ENCODE measurements around the gene ETV2. TPM values are rescaled to one million over a fixed set of nuclear protein-coding genes. Genes with fewer than 3 reads are reported as not detected.
A peak's percentile ranks its signal among the peaks of the same experiment; 100 is the strongest.
"Not testable (repeated sequence)": the region's sequence is repeated elsewhere in the genome, so short reads cannot be mapped to it uniquely, and the experiment has no call there.

The ETV2 gene
- total RNA-seq, 2 donors from 2014 or later: 1.7 to 2.5 TPM

GRCh38 chr19:35669974-35670373 lies 28.4 kb downstream of the ETV2 start:
- ATAC-seq (replicated peaks in 1 of 2): no peak
- H3K36me3 Mint-ChIP-seq (ENCODE audit: insufficient read depth in 2 of 2): no peaks in the 10 kb centered on the region
- H3K27ac Mint-ChIP-seq: no peak overlapping the region
- no peaks in the 10 kb centered on the region for H3K9me3 Mint-ChIP-seq
- no peak overlapping the region for H3K4me3 Mint-ChIP-seq
- no peak for DNase-seq
- peaks cover 10% of the 10 kb centered on the region for H3K4me1 Mint-ChIP-seq (ENCODE audit: low read depth)
- H3K27me3 Mint-ChIP-seq (ENCODE audit: low read depth): peaks cover 41% of the 10 kb centered on the region

GRCh38 chr19:35670686-35671085 lies 29.1 kb downstream of the ETV2 start:
- Mint-ChIP-seq H3K9me3 (no peaks in the 10 kb centered on the region), H3K27ac (no peak overlapping the region), H3K27me3 (ENCODE audit: low read depth) (peaks cover 41% of the 10 kb centered on the region), H3K4me3 (no peak overlapping the region), H3K36me3 (ENCODE audit: insufficient read depth in 2 of 2) (no peaks in the 10 kb centered on the region), H3K4me1 (ENCODE audit: low read depth) (peaks cover 10% of the 10 kb centered on the region)
- ATAC-seq (replicated peaks in 1 of 2): no peak
- DNase-seq: no peak

GRCh38 chr19:35671818-35672217 lies 30.3 kb downstream of the ETV2 start:
- Mint-ChIP-seq H3K36me3 (ENCODE audit: insufficient read depth in 2 of 2) (no peaks in the 10 kb centered on the region), H3K9me3 (no peaks in the 10 kb centered on the region), H3K27ac (no peak overlapping the region), H3K4me3 (no peak overlapping the region), H3K27me3 (ENCODE audit: low read depth) (peaks cover 41% of the 10 kb centered on the region), H3K4me1 (ENCODE audit: low read depth) (peaks cover 10% of the 10 kb centered on the region)
- no peak for DNase-seq
- ATAC-seq (replicated peaks in 1 of 2): no peak

- peak; percentile 77 to 79 for DNase-seq
- H3K36me3 Mint-ChIP-seq (ENCODE audit: insufficient read depth in 2 of 2): no peaks in the 10 kb centered on the region
- H3K9me3 Mint-ChIP-seq: no peaks in the 10 kb centered on the region
- H3K4me1 Mint-ChIP-seq (ENCODE audit: low read depth): peaks cover 10% of the 10 kb centered on the region
- H3K4me3 Mint-ChIP-seq: peak overlapping the region; percentile 66 to 84
- peak; percentile 93 to 97 for ATAC-seq (replicated peaks in 1 of 2)
- peaks cover 41% of the 10 kb centered on the region for H3K27me3 Mint-ChIP-seq (ENCODE audit: low read depth)
- no peak overlapping the region for H3K27ac Mint-ChIP-seq
These were observed 31.7 kb downstream of the ETV2 start for GRCh38 chr19:35673121-35673804.

- no peaks in the 10 kb centered on the region for H3K36me3 Mint-ChIP-seq (ENCODE audit: insufficient read depth in 2 of 2)
- peaks cover 10% of the 10 kb centered on the region for H3K4me1 Mint-ChIP-seq (ENCODE audit: low read depth)
- no peak overlapping the region for H3K27ac Mint-ChIP-seq
- no peaks in the 10 kb centered on the region for H3K9me3 Mint-ChIP-seq
- no peak overlapping the region for H3K4me3 Mint-ChIP-seq
- peaks cover 23% of the 10 kb centered on the region for H3K27me3 Mint-ChIP-seq (ENCODE audit: low read depth)
- DNase-seq (no peak), ATAC-seq (replicated peaks in 1 of 2) (no peak)
These were observed 34.1 kb downstream of the ETV2 start for GRCh38 chr19:35675589-35676140.

- DNase-seq: no peak
- no peak for ATAC-seq (replicated peaks in 1 of 2)
- no peak overlapping the region for H3K27ac Mint-ChIP-seq
- no peak overlapping the region for H3K4me3 Mint-ChIP-seq
- peaks cover 0 to 2% of the 10 kb centered on the region in 2 donors for H3K36me3 Mint-ChIP-seq (ENCODE audit: insufficient read depth in 2 of 2)
- H3K27me3 Mint-ChIP-seq (ENCODE audit: low read depth): no peaks in the 10 kb centered on the region
- no peaks in the 10 kb centered on the region for H3K9me3 Mint-ChIP-seq
- peaks cover 14% of the 10 kb centered on the region for H3K4me1 Mint-ChIP-seq (ENCODE audit: low read depth)
These were observed 48.3 kb downstream of the ETV2 start for GRCh38 chr19:35689836-35690235.

- not testable (repeated sequence) for H3K4me3 Mint-ChIP-seq; H3K9me3 Mint-ChIP-seq; H3K36me3 Mint-ChIP-seq (ENCODE audit: insufficient read depth in 2 of 2); H3K27ac Mint-ChIP-seq; ATAC-seq (replicated peaks in 1 of 2); DNase-seq; H3K27me3 Mint-ChIP-seq (ENCODE audit: low read depth)
- peaks cover 15% of the 10 kb centered on the region for H3K4me1 Mint-ChIP-seq (ENCODE audit: low read depth)
These were observed 49.6 kb downstream of the ETV2 start for GRCh38 chr19:35691106-35691505.

GRCh38 chr19:35692010-35692409 lies 50.5 kb downstream of the ETV2 start:
- no peak for DNase-seq
- no peak for ATAC-seq (replicated peaks in 1 of 2)
- no peak overlapping the region for H3K4me3 Mint-ChIP-seq
- peaks cover 24% of the 10 kb centered on the region for H3K4me1 Mint-ChIP-seq (ENCODE audit: low read depth)
- H3K27ac Mint-ChIP-seq: no peak overlapping the region
- no peaks in the 10 kb centered on the region for H3K27me3 Mint-ChIP-seq (ENCODE audit: low read depth)
- H3K9me3 Mint-ChIP-seq: peaks cover 0 to 2% of the 10 kb centered on the region in 2 donors
- peaks cover 1 to 4% of the 10 kb centered on the region in 2 donors for H3K36me3 Mint-ChIP-seq (ENCODE audit: insufficient read depth in 2 of 2)

GRCh38 chr19:35693422-35693821 lies 51.9 kb downstream of the ETV2 start:
- Mint-ChIP-seq H3K4me3 (no peak overlapping the region), H3K9me3 (peaks cover 0 to 2% of the 10 kb centered on the region in 2 donors), H3K27ac (no peak overlapping the region), H3K4me1 (ENCODE audit: low read depth) (peaks cover 35% of the 10 kb centered on the region), H3K27me3 (ENCODE audit: low read depth) (no peaks in the 10 kb centered on the region), H3K36me3 (ENCODE audit: insufficient read depth in 2 of 2) (peaks cover 1 to 4% of the 10 kb centered on the region in 2 donors)
- ATAC-seq (replicated peaks in 1 of 2) (peak; percentile 8 to 14), DNase-seq (no peak)

- Mint-ChIP-seq H3K27me3 (ENCODE audit: low read depth) (no peaks in the 10 kb centered on the region), H3K27ac (no peak overlapping the region), H3K4me1 (ENCODE audit: low read depth) (peaks cover 41% of the 10 kb centered on the region), H3K9me3 (peaks cover 0 to 2% of the 10 kb centered on the region in 2 donors), H3K36me3 (ENCODE audit: insufficient read depth in 2 of 2) (peaks cover 1 to 4% of the 10 kb centered on the region in 2 donors), H3K4me3 (peak overlapping the region in 1 of 2 donors; percentile 21)
- DNase-seq (peak; percentile 92), ATAC-seq (replicated peaks in 1 of 2) (peak; percentile 97 to 99)
These were observed 52.5 kb downstream of the ETV2 start for GRCh38 chr19:35693835-35694599.

Other genes with a start within 250 kb of the ETV2 start
- not detected for gene FFAR2, start 193.5 kb upstream of the ETV2 start, total RNA-seq
- gene KRTDAP, start 151.3 kb upstream of the ETV2 start, total RNA-seq: not detected
- gene DMKN, start 128.1 kb upstream of the ETV2 start, total RNA-seq: 1 to 10 TPM; 3.7 to 7.5 TPM
- under 1 TPM in 1 of 2 donors, not detected in 1; 0.21 TPM for gene SBSN, start 113.4 kb upstream of the ETV2 start, total RNA-seq
- not detected for gene GAPDHS, start 108.3 kb upstream of the ETV2 start, total RNA-seq
- gene TMEM147, start 96.1 kb upstream of the ETV2 start, total RNA-seq: 10 to 100 TPM; 79.0 to 87.8 TPM
- not detected for gene ATP4A, start 78.1 kb upstream of the ETV2 start, total RNA-seq
- not detected for gene PMIS2, start 55.6 kb upstream of the ETV2 start, total RNA-seq
- 10 to 100 TPM; 39.2 to 55.3 TPM for gene HAUS5, start 29.0 kb upstream of the ETV2 start, total RNA-seq
- 100 to 1,000 TPM; 105 to 130 TPM for gene RBM42, start 12.7 kb upstream of the ETV2 start, total RNA-seq
- gene COX6B1, start 6.6 kb downstream of the ETV2 start, total RNA-seq: 100 to 1,000 TPM; 277 to 288 TPM
- under 1 TPM; 0.86 to 0.93 TPM for gene UPK1A, start 24.8 kb downstream of the ETV2 start, total RNA-seq
- 100 to 1,000 TPM; 147 to 192 TPM for gene ZBTB32, start 62.8 kb downstream of the ETV2 start, total RNA-seq
- 10 to 100 TPM; 63.0 to 71.5 TPM for gene KMT2B, start 76.3 kb downstream of the ETV2 start, total RNA-seq
- 100 to 1,000 TPM; 253 to 274 TPM for gene IGFLR1, start 100.7 kb downstream of the ETV2 start, total RNA-seq
- gene U2AF1L4, start 103.7 kb downstream of the ETV2 start, total RNA-seq: 10 to 100 TPM; 71.0 to 83.6 TPM
- gene PSENEN, start 103.9 kb downstream of the ETV2 start, total RNA-seq: 10 to 100 TPM; 50.7 to 53.7 TPM
- 10 to 100 TPM; 11.4 to 14.3 TPM for gene LIN37, start 106.8 kb downstream of the ETV2 start, total RNA-seq
- 1 to 10 TPM; 1.4 to 2.4 TPM for gene HSPB6, start 115.3 kb downstream of the ETV2 start, total RNA-seq
- 10 to 100 TPM; 38.9 to 47.8 TPM for gene PROSER3, start 116.4 kb downstream of the ETV2 start, total RNA-seq
- gene ARHGAP33, start 133.8 kb downstream of the ETV2 start, total RNA-seq: 10 to 100 TPM; 66.8 to 86.0 TPM
- gene PRODH2, start 171.1 kb downstream of the ETV2 start, total RNA-seq: not detected
- under 1 TPM; 0.22 to 0.74 TPM for gene NPHS1, start 210.8 kb downstream of the ETV2 start, total RNA-seq
- 1 to 10 TPM; 3.0 to 5.6 TPM for gene KIRREL2, start 215.2 kb downstream of the ETV2 start, total RNA-seq
- gene APLP1, start 226.8 kb downstream of the ETV2 start, total RNA-seq: 1 to 10 TPM; 2.4 to 7.7 TPM